ENCODE measurements around the gene MST1. TPM values are rescaled to one million over a fixed set of nuclear protein-coding genes. Genes with fewer than 3 reads are reported as not detected.
A peak's percentile ranks its signal among the peaks of the same experiment; 100 is the strongest.
"Not testable (repeated sequence)": the region's sequence is repeated elsewhere in the genome, so short reads cannot be mapped to it uniquely, and the experiment has no call there.

Gene MST1
- polyA plus RNA-seq, 6 donors from 2014 or later = 0.41 to 1.8 (median 1.1) TPM; not detected in 3

GRCh38 chr3:49702672-49703071 is 13.4 kb upstream of the MST1 start:
- no peak for DNase-seq
- no peak overlapping the region for H3K27ac Mint-ChIP-seq
- no peak for ATAC-seq (ENCODE audit: low read depth in 2 of 2)
- H3K27me3 Mint-ChIP-seq = no peaks in the 10 kb centered on the region
- no peak overlapping the region for H3K4me3 Mint-ChIP-seq
- H3K9me3 Mint-ChIP-seq = no peaks in the 10 kb centered on the region
- H3K4me1 Mint-ChIP-seq = peaks cover 0 to 11% (median 10%) of the 10 kb centered on the region in 3 donors
- no peaks in the 10 kb centered on the region for H3K36me3 Mint-ChIP-seq

GRCh38 chr3:49701388-49702077 is 12.3 kb upstream of the MST1 start:
- DNase-seq (no peak), ATAC-seq (ENCODE audit: low read depth in 2 of 2) (no peak)
- Mint-ChIP-seq H3K4me1 (peaks cover 0 to 9% (median 8%) of the 10 kb centered on the region in 3 donors), H3K27me3 (no peaks in the 10 kb centered on the region), H3K27ac (peak overlapping the region in 1 of 6 donors; percentile 59), H3K9me3 (no peaks in the 10 kb centered on the region), H3K4me3 (no peak overlapping the region), H3K36me3 (no peaks in the 10 kb centered on the region)

- Mint-ChIP-seq H3K9me3 (no peaks in the 10 kb centered on the region), H3K27ac (no peak overlapping the region), H3K36me3 (no peaks in the 10 kb centered on the region), H3K4me1 (peaks cover 0 to 9% (median 8%) of the 10 kb centered on the region in 3 donors), H3K27me3 (no peaks in the 10 kb centered on the region), H3K4me3 (no peak overlapping the region)
- ATAC-seq (ENCODE audit: low read depth in 2 of 2) = no peak
- DNase-seq = no peak
These were observed 11.3 kb upstream of the MST1 start for GRCh38 chr3:49700453-49701128.

GRCh38 chr3:49700014-49700413 is 10.7 kb upstream of the MST1 start:
- Mint-ChIP-seq H3K27me3 (no peaks in the 10 kb centered on the region), H3K27ac (no peak overlapping the region), H3K4me1 (peaks cover 0 to 9% (median 8%) of the 10 kb centered on the region in 3 donors), H3K4me3 (no peak overlapping the region), H3K9me3 (no peaks in the 10 kb centered on the region), H3K36me3 (no peaks in the 10 kb centered on the region)
- no peak for ATAC-seq (ENCODE audit: low read depth in 2 of 2)
- DNase-seq = no peak

- Mint-ChIP-seq H3K27me3 (no peaks in the 10 kb centered on the region), H3K9me3 (no peaks in the 10 kb centered on the region), H3K4me3 (no peak overlapping the region), H3K27ac (no peak overlapping the region), H3K36me3 (no peaks in the 10 kb centered on the region), H3K4me1 (peaks cover 0 to 9% (median 8%) of the 10 kb centered on the region in 3 donors)
- ATAC-seq (ENCODE audit: low read depth in 2 of 2) (no peak), DNase-seq (no peak)
These were observed 10.2 kb upstream of the MST1 start for GRCh38 chr3:49699281-49699979.

- H3K4me1 Mint-ChIP-seq = peaks cover 12 to 15% (median 12%) of the 10 kb centered on the region in 3 donors
- not testable (repeated sequence) for H3K27ac Mint-ChIP-seq; H3K9me3 Mint-ChIP-seq; H3K27me3 Mint-ChIP-seq; ATAC-seq (ENCODE audit: low read depth in 2 of 2); DNase-seq; H3K36me3 Mint-ChIP-seq; H3K4me3 Mint-ChIP-seq
These were observed 6.2 kb upstream of the MST1 start for GRCh38 chr3:49695350-49696015.

- H3K27ac Mint-ChIP-seq = peak overlapping the region in 2 of 6 donors; percentile 54 to 80
- peaks cover 19 to 24% (median 20%) of the 10 kb centered on the region in 3 donors for H3K4me1 Mint-ChIP-seq
- peak overlapping the region in 2 of 8 donors; percentile 2 to 41 for H3K4me3 Mint-ChIP-seq
- not testable (repeated sequence) for DNase-seq; H3K27me3 Mint-ChIP-seq; H3K36me3 Mint-ChIP-seq; ATAC-seq (ENCODE audit: low read depth in 2 of 2); H3K9me3 Mint-ChIP-seq
These were observed 5.3 kb upstream of the MST1 start for GRCh38 chr3:49694409-49695070.

- H3K27me3 Mint-ChIP-seq; DNase-seq; ATAC-seq (ENCODE audit: low read depth in 2 of 2); H3K27ac Mint-ChIP-seq; H3K9me3 Mint-ChIP-seq; H3K36me3 Mint-ChIP-seq: not testable (repeated sequence)
- Mint-ChIP-seq H3K4me3 (peak overlapping the region in 4 of 8 donors; percentile 49 to 97 (median 93)), H3K4me1 (peaks cover 23 to 43% (median 37%) of the 10 kb centered on the region in 3 donors)
These were observed 2.2 kb upstream of the MST1 start for GRCh38 chr3:49691481-49691880.

- Mint-ChIP-seq H3K4me3 (peak overlapping the region; percentile 13 to 97 (median 96)), H3K27ac (peak overlapping the region in 1 of 6 donors; percentile 24), H3K4me1 (peaks cover 26 to 43% (median 39%) of the 10 kb centered on the region in 3 donors)
- DNase-seq; ATAC-seq (ENCODE audit: low read depth in 2 of 2); H3K36me3 Mint-ChIP-seq; H3K9me3 Mint-ChIP-seq; H3K27me3 Mint-ChIP-seq: not testable (repeated sequence)
These were observed 1.6 kb upstream of the MST1 start for GRCh38 chr3:49690856-49691255.

GRCh38 chr3:49689908-49690624 is 792 bp upstream of the MST1 start:
- DNase-seq; H3K36me3 Mint-ChIP-seq; ATAC-seq (ENCODE audit: low read depth in 2 of 2); H3K9me3 Mint-ChIP-seq; H3K27me3 Mint-ChIP-seq: not testable (repeated sequence)
- peaks cover 26 to 43% (median 42%) of the 10 kb centered on the region in 3 donors for H3K4me1 Mint-ChIP-seq
- peak overlapping the region; percentile 84 to 99 (median 95) for H3K27ac Mint-ChIP-seq
- peak overlapping the region; percentile 89 to 98 (median 97) for H3K4me3 Mint-ChIP-seq

GRCh38 chr3:49688338-49689045 is 782 bp downstream of the MST1 start:
- not testable (repeated sequence) for ATAC-seq (ENCODE audit: low read depth in 2 of 2); H3K9me3 Mint-ChIP-seq; DNase-seq; H3K36me3 Mint-ChIP-seq; H3K27me3 Mint-ChIP-seq
- H3K27ac Mint-ChIP-seq = peak overlapping the region in 5 of 6 donors; percentile 94 to 99 (median 97)
- H3K4me1 Mint-ChIP-seq = peaks cover 26 to 43% (median 42%) of the 10 kb centered on the region in 3 donors
- peak overlapping the region; percentile 89 to 98 (median 97) for H3K4me3 Mint-ChIP-seq

- not testable (repeated sequence) for H3K27ac Mint-ChIP-seq; H3K9me3 Mint-ChIP-seq; DNase-seq; H3K27me3 Mint-ChIP-seq; ATAC-seq (ENCODE audit: low read depth in 2 of 2); H3K36me3 Mint-ChIP-seq
- H3K4me1 Mint-ChIP-seq = peaks cover 23 to 42% (median 40%) of the 10 kb centered on the region in 3 donors
- peak overlapping the region in 7 of 8 donors; percentile 15 to 96 (median 54) for H3K4me3 Mint-ChIP-seq
These were observed 1.9 kb downstream of the MST1 start for GRCh38 chr3:49687424-49687795.
